Prostate gland (tissue), 2 donors: Measurements from ENCODE around the gene TAF1L. TPM values are rescaled to one million over a fixed set of nuclear protein-coding genes. Genes with fewer than 3 reads are reported as not detected.

Experiments
- DNase-seq: peaks from one replicate; pipeline ENCODE4 v3.0.0-alpha.2; 2019; ENCODE audit warnings: low spot score
- H3K27ac ChIP-seq, 2 donors: fragments of 200-600 bp; sonication (generic); 2 replicates each; pipeline ENCODE4 v1.5.1; 2017 to 2019
- H3K27me3 ChIP-seq: fragments of 200-600 bp; sonication (generic); replicated peaks from 2 replicates; pipeline ENCODE4 v1.5.1; 2019; ENCODE audit not compliant: insufficient read depth
- H3K36me3 ChIP-seq, 2 donors: fragments of 200-600 bp; sonication (generic); 1 replicate in 1 of 2; 2 replicates in 1 of 2; pipeline versions ENCODE4 v1.5.1 to v1.8.1; 2017 to 2019
- H3K4me1 ChIP-seq: fragments of 200-600 bp; sonication (generic); replicated peaks from 2 replicates; pipeline ENCODE4 v1.5.1; 2019
- H3K4me3 ChIP-seq, 2 donors: fragments of 200-600 bp; sonication (generic); 2 replicates each; pipeline ENCODE4 v1.5.1; 2017 to 2019
- H3K9me3 ChIP-seq: fragments of 200-600 bp; sonication (generic); 2 replicates; pipeline ENCODE4 v1.5.1; 2017
- CTCF ChIP-seq, 4 experiments: fragments of 200-600 bp in 2 of 4; fragments of 450-650 bp in 2 of 4; sonication (generic) in 2 of 4; IDR thresholded peaks; 1 replicate in 3 of 4; 2 replicates in 1 of 4; pipeline ENCODE4 v1.5.1; 2016 to 2019; ENCODE audit warnings: antibody characterized with exemption in 4 of 4, mild to moderate bottlenecking in 2 of 4, moderate library complexity in 2 of 4
- POLR2A ChIP-seq: fragments of 450-650 bp; IDR thresholded peaks from one replicate; pipeline ENCODE4 v1.6.1; 2016; ENCODE audit warnings: antibody characterized with exemption, mild to moderate bottlenecking
- POLR2AphosphoS5 ChIP-seq: sonication (generic); formaldehyde crosslinking; IDR thresholded peaks from one replicate; pipeline ENCODE4 v1.6.1; 2017; ENCODE audit warnings: antibody characterized with exemption
- WGBS: methylation state at CpG from one replicate; pipeline ENCODE4 v1.1.5; 2018; 5-methylcytosine and 5-hydroxymethylcytosine counted together
- intact Hi-C: fragments of 100-400 bp; cut with DNase I; formaldehyde crosslinking; loops from one replicate; pipeline ENCODE4 v1.14.2; 2022
- total RNA-seq, 2 donors: library from RNA; depleted of rRNA; stranded (reverse); fragments of >200 nt; gene quantifications; one replicate each; pipeline ENCODE4 v1.1.0, GENCODE V29; 2016

Gene TAF1L
- total RNA-seq, 2 donors from 2014 or later: 2.0 TPM; not detected in 1

DNA sequence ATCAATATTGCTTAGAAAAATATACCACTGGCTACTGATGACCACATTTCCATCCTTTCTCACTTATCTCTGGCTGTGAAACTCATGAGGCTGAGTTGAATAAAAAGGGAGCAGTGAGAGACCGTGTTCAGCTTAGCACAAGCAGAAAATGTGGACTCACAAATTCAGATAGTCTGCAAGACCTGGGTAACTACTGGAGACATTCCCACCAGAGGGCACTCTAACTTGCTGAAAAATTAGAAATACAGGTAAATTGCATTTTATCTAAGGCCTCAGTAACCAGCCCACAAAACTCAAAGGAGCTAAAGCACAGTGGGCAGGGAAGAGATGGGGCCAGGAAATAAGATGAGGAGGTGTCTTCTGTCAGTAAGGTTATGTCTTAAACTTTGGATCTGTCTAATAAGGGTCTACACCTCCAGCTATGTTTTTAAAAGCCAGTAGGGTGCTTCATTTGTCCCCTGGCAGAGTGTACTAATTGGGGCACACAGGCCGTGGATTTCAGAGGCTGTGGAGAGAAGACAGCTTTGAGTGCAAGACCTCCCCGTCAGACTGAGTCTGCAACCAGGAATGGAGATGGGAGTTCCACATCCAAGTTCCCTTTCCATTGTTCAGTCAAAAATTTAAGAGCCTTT, 53.8 kb downstream of the TAF1L start:
- Histone ChIP-seq H3K9me3 (no peaks in the 10 kb centered on the region), H3K36me3 (no peaks in the 10 kb centered on the region), H3K4me1 (no peaks in the 10 kb centered on the region), H3K27ac (no peak overlapping the region), H3K27me3 (no peaks in the 10 kb centered on the region), H3K4me3 (no peak overlapping the region)
- intact Hi-C loops: loop anchor here (5.0 kb wide), 1 partner anchor 386 kb away; no protein-coding TSS in a partner anchor
- DNase-seq: no peak
- TF ChIP-seq POLR2AphosphoS5 (no peak), POLR2A (no peak), CTCF (IDR thresholded peaks at IDR 0.05) (peak in 2 of 4 experiments; percentile 23 to 41)
- WGBS: 43% methylated on average over 3 of the region's 3 CpGs

DNA sequence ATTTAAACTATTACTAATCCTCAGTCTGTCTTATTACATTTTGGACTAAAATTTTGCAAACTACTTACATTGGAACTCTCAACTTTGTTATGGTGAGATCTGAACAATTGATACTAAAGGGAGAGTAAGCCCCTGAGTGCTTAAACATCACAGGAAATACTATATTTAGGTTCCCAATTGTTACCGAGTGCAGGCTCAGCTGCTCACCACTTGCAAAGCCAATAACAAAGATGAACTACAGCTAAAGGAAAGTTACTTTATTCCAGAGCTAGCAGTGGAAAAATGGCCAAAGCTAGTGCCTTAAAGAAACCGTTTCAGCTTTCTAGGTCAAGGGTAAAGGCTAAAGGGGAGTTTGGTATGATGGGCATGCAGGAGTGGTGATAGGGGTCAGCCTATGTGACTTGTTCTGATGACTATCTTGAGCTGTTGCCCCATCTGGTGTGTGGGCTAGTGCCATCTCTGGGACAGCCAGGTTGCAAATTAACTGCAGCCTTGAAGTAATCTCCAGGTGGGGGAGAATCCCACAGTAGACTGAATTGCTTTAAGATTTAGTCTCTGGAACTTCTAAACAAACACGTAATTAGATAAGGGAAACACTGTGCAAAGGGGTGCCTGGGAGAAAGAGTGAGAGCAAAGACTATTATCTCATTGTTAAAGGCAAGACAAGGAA, 54.7 kb downstream of the TAF1L start:
- intact Hi-C loops: loop anchor here (5.0 kb wide), 1 partner anchor 387 kb away; no protein-coding TSS in a partner anchor
- no peak for DNase-seq
- TF ChIP-seq POLR2AphosphoS5: no peak
- no peak for TF ChIP-seq POLR2A
- H3K27ac ChIP-seq: no peak overlapping the region
- H3K36me3 ChIP-seq: no peaks in the 10 kb centered on the region
- no peaks in the 10 kb centered on the region for H3K27me3 ChIP-seq
- H3K4me1 ChIP-seq: no peaks in the 10 kb centered on the region
- H3K4me3 ChIP-seq: no peak overlapping the region
- H3K9me3 ChIP-seq: no peaks in the 10 kb centered on the region
- 20% methylated on average over 3 of the region's 3 CpGs for WGBS

DNA sequence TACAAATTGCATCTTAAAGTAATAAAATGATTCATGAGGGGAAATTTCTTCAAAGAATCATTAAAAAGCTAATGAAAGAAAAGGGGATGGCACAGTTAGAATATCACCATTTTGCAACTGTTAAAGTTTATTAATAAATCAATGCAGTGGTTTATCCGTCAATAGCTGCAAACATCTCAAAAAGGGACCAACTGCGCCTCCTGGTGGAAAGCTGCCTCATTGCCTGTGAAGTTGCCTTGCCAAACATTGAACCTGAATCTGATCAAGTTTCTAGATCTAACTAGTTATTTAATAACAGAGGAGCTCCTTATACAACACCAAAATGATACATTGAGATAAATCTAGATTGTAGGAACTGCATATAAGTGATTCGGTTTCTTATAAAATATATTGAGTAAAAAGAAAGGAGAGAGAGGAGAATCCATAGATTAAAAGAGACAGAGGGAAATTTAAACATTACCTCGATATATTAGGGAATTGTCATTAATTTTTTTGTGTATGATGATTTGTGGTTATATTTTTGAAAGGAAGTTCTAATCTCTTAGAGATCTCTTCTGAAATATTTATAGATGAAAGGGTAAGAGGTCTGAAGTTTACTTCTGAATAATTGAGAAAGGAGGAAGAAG, 55.6 kb downstream of the TAF1L start:
- whole genome bisulfite sequencing: 22% methylated on average over 4 of the region's 4 CpGs
- no peaks in the 10 kb centered on the region for H3K36me3 ChIP-seq
- DNase-seq: peak; percentile 48

More for the DNA sequence above, 55.6 kb downstream of the TAF1L start:
- Histone ChIP-seq H3K4me1 (no peaks in the 10 kb centered on the region), H3K9me3 (no peaks in the 10 kb centered on the region), H3K27ac (no peak overlapping the region), H3K4me3 (no peak overlapping the region), H3K27me3 (no peaks in the 10 kb centered on the region)
- TF ChIP-seq CTCF (IDR thresholded peaks at IDR 0.05) (peak; percentile 50 to 86 (median 81)), POLR2A (no peak), POLR2AphosphoS5 (peak; percentile 35)
- intact Hi-C loops: loop anchor here (2.0 to 10.0 kb wide), 4 partner anchors 55 to 387 kb away; partner anchors contain the start of gene RIGI

Other genes with a start within 250 kb of the TAF1L start
- gene RIGI, start 109.5 kb downstream of the TAF1L start, total RNA-seq: 1 to 10 TPM; 8.2 to 9.5 TPM
- gene SMIM27, start 83.3 kb downstream of the TAF1L start, total RNA-seq: 1 to 10 TPM; 6.4 to 8.3 TPM
- 10 to 100 TPM; 18.2 to 27.2 TPM for gene TOPORS, start 83.1 kb downstream of the TAF1L start, total RNA-seq
- gene NDUFB6, start 62.5 kb downstream of the TAF1L start, total RNA-seq: 10 to 100 TPM; 43.0 to 56.4 TPM
- gene TMEM215, start 147.9 kb upstream of the TAF1L start, total RNA-seq: not detected